Suppressor macrophage (primary cell): Measurements from ENCODE around the gene GNAT3.

Experiments used
- DNase-seq, 4 experiments: peaks; one replicate each; pipeline ENCODE4 v3.0.0-alpha.2; 2020 to 2022

The GNAT3 gene

DNA sequence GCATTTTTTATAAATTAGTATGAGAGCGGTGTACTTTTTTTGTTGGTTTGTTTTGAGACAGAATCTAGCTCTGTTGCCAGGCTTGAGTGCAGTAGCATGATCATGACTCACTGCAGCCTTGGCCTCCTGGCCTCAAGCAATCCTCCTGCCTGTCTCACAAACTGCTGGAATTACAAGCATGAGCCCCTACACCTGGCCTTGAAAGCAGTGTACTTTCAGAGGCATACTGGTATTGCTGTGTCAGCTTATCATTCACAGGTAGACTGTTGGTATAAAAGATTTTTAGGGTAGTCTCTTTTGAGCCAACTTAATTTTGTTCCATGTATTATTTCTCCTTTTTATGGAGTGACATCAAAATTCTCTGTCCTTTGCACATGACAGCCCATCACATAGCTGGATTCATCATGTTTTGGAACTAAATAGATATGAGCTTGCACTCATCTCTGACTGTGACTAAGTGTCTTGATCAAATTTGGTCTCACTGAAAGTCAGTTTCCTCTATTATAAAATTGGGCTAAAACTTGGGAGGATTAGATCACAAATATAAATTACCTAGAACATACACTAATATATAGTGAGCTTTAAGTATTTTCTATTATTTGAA is 12.4 kb downstream of the GNAT3 start:
- DNase-seq = peak; percentile 47 to 81 (median 70)

DNA sequence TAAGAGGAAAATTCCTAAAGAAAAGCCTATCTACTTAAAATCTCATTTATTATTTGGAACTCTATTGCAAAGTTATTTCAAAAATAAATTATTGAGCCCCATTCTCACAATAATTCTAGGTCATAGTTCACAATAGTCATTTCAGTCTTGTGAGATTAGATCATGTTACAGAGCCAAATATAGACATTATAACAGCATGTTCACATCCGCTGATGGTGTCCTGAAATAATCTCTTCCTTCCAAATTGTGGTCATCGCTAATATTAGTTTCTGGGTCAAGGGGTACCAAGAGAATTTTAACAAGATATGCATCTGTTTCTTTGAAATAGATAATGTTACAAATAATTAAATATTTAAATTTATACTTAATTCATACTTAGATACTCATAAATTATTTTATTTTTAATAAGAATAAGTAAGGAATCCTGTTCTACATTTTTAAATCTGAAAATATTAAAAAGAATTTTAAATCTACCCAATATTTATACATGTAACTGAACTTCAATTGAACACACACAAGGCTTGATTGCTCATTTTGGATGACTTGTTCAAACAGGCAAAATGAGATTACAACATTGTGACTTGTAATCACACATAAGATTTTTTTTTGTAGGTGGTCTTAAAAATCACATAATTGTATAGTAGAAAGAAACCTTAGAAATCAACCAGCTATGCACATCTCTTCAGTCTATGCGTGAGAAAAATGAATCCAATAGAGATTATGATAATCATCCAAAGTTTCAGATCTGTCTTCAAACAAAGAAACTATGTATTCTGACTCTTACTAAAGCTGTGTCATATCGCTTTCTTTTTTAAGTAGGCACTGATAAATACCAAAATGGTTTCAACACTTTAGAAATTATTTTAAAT is 13.1 kb downstream of the GNAT3 start:
- DNase-seq = peak in 3 of 4 experiments; percentile 5 to 61 (median 58)

GRCh38 chr7:80496586-80496985 is 15.3 kb downstream of the GNAT3 start:
- DNase-seq = no peak

DNA sequence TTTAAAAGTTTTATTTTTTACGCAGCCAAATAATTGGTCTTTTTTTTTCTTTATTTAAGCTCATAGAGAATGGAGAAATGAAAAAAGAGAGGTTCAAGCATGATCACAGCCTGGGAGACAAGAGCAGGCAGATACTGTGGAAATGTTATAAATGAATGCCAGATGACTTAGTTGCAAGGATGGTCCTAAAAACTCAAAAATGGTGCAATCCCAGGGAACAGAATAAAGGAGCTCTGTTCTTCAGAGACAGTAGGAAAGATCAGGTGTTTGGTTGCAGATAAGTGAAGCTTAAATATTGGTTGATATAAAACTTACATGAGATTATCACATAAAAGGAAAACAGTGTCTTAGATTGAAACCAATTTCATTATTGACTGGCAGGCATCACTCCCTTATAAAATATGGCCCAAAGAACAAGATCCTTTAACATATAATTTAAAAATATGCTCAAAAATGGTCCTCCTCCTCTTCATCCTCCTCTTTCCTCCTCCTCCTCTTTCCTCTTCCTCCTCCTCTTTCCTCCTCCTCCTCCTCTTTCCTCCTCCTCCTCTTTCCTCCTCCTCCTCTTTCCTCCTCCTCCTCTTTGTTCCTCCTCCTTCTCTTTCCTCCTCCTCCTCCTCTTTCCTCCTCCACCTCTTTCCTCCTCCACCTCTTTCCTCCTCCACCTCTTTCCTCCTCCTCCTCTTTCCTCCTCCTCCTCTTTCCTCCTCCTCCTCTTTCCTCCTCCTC is 18.6 kb downstream of the GNAT3 start:
- DNase-seq = no peak

DNA sequence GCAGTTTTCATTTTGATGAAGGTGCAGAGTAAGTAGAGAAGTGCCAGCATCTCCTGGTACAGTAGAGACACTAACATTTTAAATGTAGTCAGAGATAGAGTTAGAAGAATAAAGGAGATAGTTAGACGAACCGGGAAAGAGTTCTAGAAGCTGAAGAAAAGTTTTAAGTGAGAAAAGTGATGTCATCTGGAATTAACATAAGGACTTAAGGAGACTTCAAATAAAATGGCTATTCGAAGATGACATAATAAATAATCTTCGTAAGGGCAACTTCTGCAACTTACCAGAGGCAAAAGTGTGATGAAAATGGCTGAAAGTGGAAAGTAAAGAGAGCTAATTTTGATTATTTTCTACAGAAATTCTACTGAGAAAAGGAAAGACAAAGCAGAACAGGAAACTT is 20.4 kb downstream of the GNAT3 start:
- DNase-seq = no peak

GRCh38 chr7:80488851-80489370 is 23.0 kb downstream of the GNAT3 start:
- DNase-seq = no peak

DNA sequence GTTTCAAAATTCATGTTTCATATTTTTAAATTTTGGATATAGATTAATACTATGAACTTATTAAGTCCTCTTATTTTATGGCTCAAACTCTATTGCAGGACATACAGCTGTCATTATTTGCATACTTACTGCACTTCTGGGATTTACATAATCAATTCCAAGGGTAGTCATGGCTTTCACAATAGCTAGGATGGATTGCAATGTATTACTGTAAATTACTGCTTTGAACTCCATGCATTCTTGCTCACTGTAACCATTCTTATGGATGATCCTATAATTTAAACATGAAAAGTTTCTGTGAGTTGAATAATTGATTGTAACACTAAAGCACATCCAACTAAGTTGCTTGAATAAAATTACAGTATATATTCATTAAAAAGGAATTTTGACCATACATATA is 23.5 kb downstream of the GNAT3 start:
- peak in 3 of 4 experiments; percentile 5 to 42 (median 30) for DNase-seq

DNA sequence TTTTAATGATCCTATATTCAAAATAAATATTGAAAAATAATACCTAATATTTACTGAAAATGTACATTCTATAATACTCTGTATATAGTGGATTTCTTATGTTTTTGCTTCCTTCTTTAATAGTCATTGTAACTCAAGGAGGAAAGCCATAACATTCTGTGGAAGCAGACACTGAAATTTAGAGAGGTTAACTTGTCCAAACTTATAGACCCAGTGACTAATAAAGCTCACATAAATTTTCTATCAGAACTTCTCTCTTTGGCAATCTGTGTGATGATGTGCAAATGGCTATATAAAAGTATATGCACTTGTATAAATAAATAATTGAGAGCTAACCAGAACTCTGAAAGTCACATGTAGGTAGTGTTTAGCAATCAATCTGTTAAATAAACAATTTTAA is 26.1 kb downstream of the GNAT3 start:
- DNase-seq = no peak

DNA sequence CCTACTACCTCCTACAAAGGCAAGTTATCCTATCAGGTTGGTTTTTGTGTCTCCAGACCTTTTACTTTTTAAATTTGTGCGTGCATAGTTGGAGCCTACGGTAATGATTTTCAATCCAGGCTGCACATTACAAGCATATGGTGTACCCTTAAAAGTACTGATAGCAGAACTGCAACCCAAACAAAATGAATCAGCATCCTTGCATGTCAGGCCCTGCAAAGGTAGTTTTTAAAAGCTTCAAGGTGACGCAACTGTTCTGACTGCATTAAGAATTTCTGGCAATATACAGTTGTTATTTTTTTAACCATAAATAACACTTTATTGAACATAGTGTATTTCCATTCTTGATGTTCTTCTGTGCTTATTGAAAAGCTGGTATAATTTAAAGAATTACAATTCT is 28.9 kb downstream of the GNAT3 start:
- no peak for DNase-seq

DNA sequence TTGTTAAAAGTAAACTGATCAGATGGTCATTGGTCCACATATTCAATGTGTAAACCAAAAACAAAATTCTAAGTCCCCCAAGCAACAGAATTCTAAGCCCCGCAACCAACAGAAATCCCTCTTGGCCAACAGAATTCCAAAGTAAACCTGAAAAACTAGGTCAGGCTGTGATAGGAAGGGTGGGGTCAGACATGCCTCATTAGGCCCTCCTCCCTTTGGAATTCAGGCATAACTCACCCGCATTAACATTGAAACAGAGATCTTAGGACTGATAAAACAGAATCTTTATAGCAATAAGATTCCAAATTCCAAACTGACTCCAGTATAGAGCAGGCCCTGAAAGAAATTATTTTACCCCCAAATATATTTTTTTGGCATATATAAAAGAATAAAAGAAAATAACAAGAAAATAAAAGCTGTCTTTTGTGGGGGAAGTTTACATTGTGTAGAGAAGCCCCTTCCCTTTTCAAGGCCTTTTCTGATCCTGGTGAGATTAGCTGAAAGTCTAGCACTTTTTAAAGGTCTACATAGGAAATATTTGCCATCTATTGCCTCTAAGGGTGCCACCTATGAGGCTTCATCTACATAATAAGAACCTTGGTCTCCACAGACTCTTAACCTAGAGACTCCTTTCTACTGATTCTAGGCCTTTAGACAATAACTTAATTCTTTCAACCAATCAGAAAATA is 30.5 kb downstream of the GNAT3 start:
- DNase-seq = no peak

GRCh38 chr7:80480566-80480965 is 31.3 kb downstream of the GNAT3 start:
- DNase-seq = no peak

GRCh38 chr7:80478683-80479082 is 33.2 kb downstream of the GNAT3 start:
- DNase-seq = no peak

- DNase-seq = no peak
These were observed 35.8 kb downstream of the GNAT3 start for GRCh38 chr7:80476035-80476434.

- DNase-seq = no peak
These were observed 36.5 kb downstream of the GNAT3 start for GRCh38 chr7:80475383-80475782.

DNA sequence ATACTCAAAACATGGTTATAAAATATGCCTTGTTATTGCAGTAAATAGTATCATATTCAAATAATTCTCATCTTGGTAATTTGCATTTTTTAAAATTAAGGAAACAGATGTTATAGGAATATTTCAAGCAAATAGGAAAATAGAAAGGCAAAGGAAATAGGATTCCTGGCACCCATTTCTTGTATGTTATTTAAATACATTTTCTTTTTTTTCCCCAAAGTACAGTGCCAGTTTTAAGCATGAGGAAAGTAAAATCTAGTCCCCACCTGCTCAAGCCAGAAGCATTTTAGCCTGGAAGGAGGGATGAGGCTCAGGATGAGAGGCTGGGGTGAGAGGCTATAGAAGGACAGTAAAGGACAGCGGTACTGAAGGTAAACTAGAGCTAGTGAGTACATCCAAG is 38.1 kb downstream of the GNAT3 start:
- DNase-seq = no peak

GRCh38 chr7:80472491-80473200 is 39.2 kb downstream of the GNAT3 start:
- no peak for DNase-seq

- DNase-seq = no peak
These were observed 42.7 kb downstream of the GNAT3 start for GRCh38 chr7:80468931-80469714.

DNA sequence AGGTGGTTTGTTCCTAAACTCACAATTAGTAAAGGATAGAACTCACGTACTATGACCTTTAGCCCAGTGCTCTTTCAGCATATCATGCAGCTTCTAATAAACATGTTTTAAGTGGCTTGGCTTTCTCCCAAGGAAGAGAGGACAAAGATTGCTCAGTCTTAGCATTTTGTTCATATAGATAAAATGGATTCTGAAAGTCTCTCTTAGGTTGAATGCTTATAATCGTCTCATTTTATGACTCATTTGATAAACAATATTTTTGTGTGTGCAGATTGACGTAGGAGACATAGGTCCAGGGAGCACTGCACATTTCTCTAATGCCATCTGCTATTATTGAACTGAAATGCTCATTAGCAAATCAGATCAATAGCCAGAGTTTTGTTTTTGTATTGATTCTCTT is 44.8 kb downstream of the GNAT3 start:
- no peak for DNase-seq

DNA sequence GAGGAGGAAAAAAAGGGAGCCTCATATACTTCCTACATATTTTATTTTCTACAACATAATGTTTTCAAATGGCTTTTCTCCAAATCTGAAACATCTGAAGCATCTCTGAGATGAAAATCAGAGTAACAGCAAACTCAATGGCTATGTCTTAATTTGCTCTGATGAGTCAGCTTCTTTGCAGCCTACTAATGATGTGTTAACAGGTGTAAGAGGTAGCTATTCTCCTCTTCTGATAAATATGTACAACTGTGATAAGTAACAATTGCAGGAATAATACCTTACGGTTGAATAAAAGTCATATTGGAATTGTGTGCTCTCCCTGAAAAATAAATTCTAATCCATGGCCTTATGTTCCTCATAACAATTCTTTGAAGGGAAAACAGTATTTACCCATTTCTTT is 45.2 kb downstream of the GNAT3 start:
- no peak for DNase-seq

- DNase-seq = no peak
These were observed 47.7 kb downstream of the GNAT3 start for GRCh38 chr7:80464211-80464610.

- no peak for DNase-seq
These were observed 48.5 kb downstream of the GNAT3 start for GRCh38 chr7:80463272-80463920.
